HCT116 (cell line): Measurements from ENCODE around the gene GPR3. TPM values are rescaled to one million over a fixed set of nuclear protein-coding genes. Genes with fewer than 3 reads are reported as not detected.

Experiments
- ATAC-seq: fragments of 200-7000 bp; cut with Tn5 transposase; 2 replicates; pipeline ENCODE4 v1.9.1; 2020; ENCODE audit warnings: mild to moderate bottlenecking, moderate library complexity
- BruUV-seq: library from RNA; stranded (reverse); fragments of 400-500 nt; replicated peaks from 2 replicates; lab custom pipeline; 2021; lab: Mats Ljungman, UMichigan
- CTCF ChIA-PET: fragments of 300-600 bp; sonication (Branson Sonifier 250); formaldehyde crosslinking; loops from one replicate; lab custom pipeline; 2021; ENCODE audit warnings: antibody characterized with exemption; lab: Charles Lee
- POLR2A ChIA-PET: fragments of 300-600, 350-600 bp; sonication (Branson Sonifier 250); formaldehyde crosslinking; loops from one replicate; lab custom pipeline; 2021; ENCODE audit warnings: antibody characterized with exemption; lab: Charles Lee
- RAD21 ChIA-PET, 2 experiments: fragments of 300-600 bp; sonication (Branson Sonifier 250); formaldehyde crosslinking; loops; one replicate each; lab custom pipeline; 2023; ENCODE audit warnings: low total read pairs in 2 of 2; ENCODE audit not compliant: uncharacterized antibody in 2 of 2, unreplicated experiment in 2 of 2, low non-redundant PET in 1 of 2; lab: Charles Lee
- DNase-seq: peaks from one replicate; pipeline ENCODE4 v3.0.0-alpha.2; 2010; ENCODE audit warnings: low read depth, low spot score
- H2AFZ ChIP-seq: fragments of 200-600 bp; shearing (Covaris generic), sonication (generic); 2 replicates; pipeline ENCODE4 v1.6.1; 2017; ENCODE audit warnings: low read depth, mixed run types, mixed read lengths, antibody characterized with exemption, low read length; ENCODE audit not compliant: poor library complexity, severe bottlenecking
- H3K27ac ChIP-seq: 2 replicates; pipeline ENCODE4 v1.5.1; 2012; ENCODE audit warnings: low read depth, low read length
- H3K27me3 ChIP-seq: fragments of 200-600 bp; sonication (generic); 2 replicates; pipeline ENCODE4 v1.6.1; 2016; ENCODE audit warnings: mixed run types, low read length, mixed read lengths; ENCODE audit not compliant: insufficient read depth
- H3K36me3 ChIP-seq, 2 experiments: fragments of 200-500 bp in 1 of 2; fragments of 200-600 bp in 1 of 2; sonication (Bioruptor generic) in 1 of 2; sonication (generic) in 1 of 2; 2 replicates each; pipeline versions ENCODE4 v1.5.1 to v1.6.1; 2014 to 2016; ENCODE audit warnings: low read length in 2 of 2, inconsistent platforms in 1 of 2, mixed read lengths in 1 of 2, mixed run types in 1 of 2; ENCODE audit not compliant: insufficient read depth in 2 of 2, control insufficient read depth in 1 of 2
- H3K4me1 ChIP-seq, 2 experiments: fragments of 200-600 bp in 1 of 2; sonication (generic) in 1 of 2; 2 replicates each; pipeline versions ENCODE4 v1.5.1 to v1.6.1; 2012 to 2017; ENCODE audit warnings: low read length in 2 of 2, inconsistent platforms in 1 of 2, mild to moderate bottlenecking in 1 of 2, mixed read lengths in 1 of 2, mixed run types in 1 of 2, moderate library complexity in 1 of 2; ENCODE audit not compliant: insufficient read depth in 2 of 2, control insufficient read depth in 1 of 2
- H3K4me2 ChIP-seq: fragments of 200-600 bp; sonication (generic); 2 replicates; pipeline ENCODE4 v1.6.1; 2017; ENCODE audit warnings: mixed run types, low read length, mixed read lengths
- H3K4me3 ChIP-seq, 2 experiments: fragments of 200-600 bp in 1 of 2; sonication (generic) in 1 of 2; replicated peaks in 1 of 2; 2 replicates each; pipeline ENCODE4 v1.5.1; 2011 to 2016; ENCODE audit warnings: low read length in 2 of 2, control low read depth in 1 of 2, low read depth in 1 of 2, mild to moderate bottlenecking in 1 of 2, mixed read lengths in 1 of 2, mixed run types in 1 of 2
- H3K79me2 ChIP-seq: fragments of 200-600 bp; sonication (generic); 2 replicates; pipeline ENCODE4 v1.6.1; 2017; ENCODE audit warnings: mild to moderate bottlenecking, mixed run types, low read length, moderate library complexity, mixed read lengths; ENCODE audit not compliant: insufficient read depth
- H3K9ac ChIP-seq: fragments of 200-600 bp; sonication (generic); 2 replicates; pipeline ENCODE4 v1.6.1; 2016; ENCODE audit warnings: low read length, mixed read lengths
- H3K9me2 ChIP-seq: fragments of 200-600 bp; sonication (generic), shearing (Covaris generic); 2 replicates; pipeline ENCODE4 v1.6.1; 2017; ENCODE audit warnings: mixed run types, mild to moderate bottlenecking, moderate library complexity; ENCODE audit not compliant: insufficient read depth
- H3K9me3 ChIP-seq, 2 experiments: fragments of 200-500 bp in 1 of 2; fragments of 200-600 bp in 1 of 2; sonication (Bioruptor generic) in 1 of 2; sonication (generic) in 1 of 2; 2 replicates each; pipeline ENCODE4 v1.6.1; 2014 to 2017; ENCODE audit warnings: low read length in 2 of 2, mixed read lengths in 2 of 2, inconsistent platforms in 1 of 2, low read depth in 1 of 2, mild to moderate bottlenecking in 1 of 2, mixed run types in 1 of 2, moderate library complexity in 1 of 2; ENCODE audit not compliant: control insufficient read depth in 1 of 2, insufficient read depth in 1 of 2
- H4K20me1 ChIP-seq: fragments of 200-600 bp; sonication (generic), shearing (Covaris generic); 2 replicates; pipeline ENCODE4 v1.6.1; 2017; ENCODE audit warnings: mixed run types, mild to moderate bottlenecking, moderate library complexity; ENCODE audit not compliant: insufficient read depth
- EZH2 ChIP-seq: fragments of 200-600 bp; sonication (generic); IDR thresholded peaks from 2 replicates; pipeline ENCODE4 v1.6.1; 2017; ENCODE audit warnings: antibody characterized with exemption, mixed run types
- EZH2phosphoT487 ChIP-seq: fragments of 200-600 bp; IDR thresholded peaks from 2 replicates; pipeline ENCODE4 v1.6.1; 2018; ENCODE audit warnings: antibody characterized with exemption, borderline replicate concordance
- FOSL1 ChIP-seq: IDR thresholded peaks from 2 replicates; pipeline ENCODE4 v1.6.1; 2012; ENCODE audit warnings: low read depth
- POLR2A ChIP-seq: IDR thresholded peaks from 2 replicates; pipeline ENCODE4 v1.7.0; 2011; ENCODE audit warnings: borderline replicate concordance; ENCODE audit not compliant: insufficient read depth, insufficient read length; ENCODE audit errors: extremely low read depth
- POLR2AphosphoS5 ChIP-seq: IDR thresholded peaks from 2 replicates; pipeline ENCODE4 v1.6.1; 2011; ENCODE audit warnings: mild to moderate bottlenecking, low read depth, low read length, moderate library complexity
- RAD21 ChIP-seq: IDR thresholded peaks from 2 replicates; pipeline ENCODE4 v1.6.1; 2012; ENCODE audit warnings: low read depth, mild to moderate bottlenecking
- SIN3A ChIP-seq: IDR thresholded peaks from 2 replicates; pipeline ENCODE4 v1.6.1; 2012; ENCODE audit warnings: low read depth
- intact Hi-C: fragments of 100-400 bp; cut with micrococcal nuclease; formaldehyde crosslinking; loops from 2 replicates; pipeline ENCODE4 v1.10.0; 2022
- total RNA-seq: library from RNA; stranded (reverse); gene quantifications from one replicate; pipeline ENCODE4 v1.2.1, GENCODE V29; 2021; ENCODE audit not compliant: unreplicated experiment
- TF ChIP-seq, protein P1 (sequence below): IDR thresholded peaks from 2 replicates; pipeline ENCODE4 v1.6.1; 2012
- TF ChIP-seq, protein P2 (sequence below): IDR thresholded peaks from 2 replicates; pipeline ENCODE4 v1.6.1; 2011; ENCODE audit warnings: mild to moderate bottlenecking, low read length, moderate library complexity; ENCODE audit not compliant: insufficient replicate concordance; ENCODE audit errors: extremely low read depth

Gene GPR3
- total RNA-seq, 1 experiment from 2014 or later: 2.8 TPM

DNA sequence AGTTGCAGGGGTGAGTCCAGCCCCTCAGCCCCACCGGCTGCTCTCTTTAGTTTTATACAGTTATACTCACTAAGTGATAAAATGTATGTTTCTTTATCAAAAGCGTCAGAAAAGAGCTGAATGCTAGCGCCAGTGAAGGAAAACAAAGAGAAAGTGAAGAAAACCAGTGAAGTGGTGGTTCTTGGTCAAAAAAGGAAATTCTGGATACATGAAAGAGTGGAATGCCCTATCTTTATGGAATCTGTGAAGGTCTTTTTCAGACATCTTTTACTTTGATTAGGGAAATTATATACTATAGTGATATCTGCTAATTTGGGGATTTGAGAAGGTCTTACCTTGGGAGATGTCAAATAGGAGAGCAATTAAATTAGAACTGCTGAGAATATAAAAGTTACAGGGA, 41.3 kb downstream of the GPR3 start:
- Histone ChIP-seq H3K27ac (no peak overlapping the region), H3K4me2 (no peak overlapping the region), H3K27me3 (no peaks in the 10 kb centered on the region), H3K36me3 (no peaks in the 10 kb centered on the region), H3K9me3 (no peaks in the 10 kb centered on the region), H2AFZ (no peak overlapping the region), H3K4me3 (no peak overlapping the region), H3K79me2 (peaks cover 89% of the 10 kb centered on the region), H3K9ac (no peak overlapping the region), H3K9me2 (no peaks in the 10 kb centered on the region), H3K4me1 (peaks cover 8 to 29% of the 10 kb centered on the region in 2 experiments), H4K20me1 (peaks cover 16% of the 10 kb centered on the region; the same call in 1 of the 2 replicates)
- ChIA-PET POLR2A (no interaction called here), RAD21 (no interaction called here), CTCF (no interaction called here)
- TF ChIP-seq POLR2AphosphoS5 (no peak), EZH2 (no peak), POLR2A (no peak), FOSL1 (no peak), SIN3A (no peak), RAD21 (no peak), EZH2phosphoT487 (no peak)
- TF ChIP-seq, protein P1, sequence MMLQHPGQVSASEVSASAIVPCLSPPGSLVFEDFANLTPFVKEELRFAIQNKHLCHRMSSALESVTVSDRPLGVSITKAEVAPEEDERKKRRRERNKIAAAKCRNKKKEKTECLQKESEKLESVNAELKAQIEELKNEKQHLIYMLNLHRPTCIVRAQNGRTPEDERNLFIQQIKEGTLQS: no peak
- TF ChIP-seq, protein P2, sequence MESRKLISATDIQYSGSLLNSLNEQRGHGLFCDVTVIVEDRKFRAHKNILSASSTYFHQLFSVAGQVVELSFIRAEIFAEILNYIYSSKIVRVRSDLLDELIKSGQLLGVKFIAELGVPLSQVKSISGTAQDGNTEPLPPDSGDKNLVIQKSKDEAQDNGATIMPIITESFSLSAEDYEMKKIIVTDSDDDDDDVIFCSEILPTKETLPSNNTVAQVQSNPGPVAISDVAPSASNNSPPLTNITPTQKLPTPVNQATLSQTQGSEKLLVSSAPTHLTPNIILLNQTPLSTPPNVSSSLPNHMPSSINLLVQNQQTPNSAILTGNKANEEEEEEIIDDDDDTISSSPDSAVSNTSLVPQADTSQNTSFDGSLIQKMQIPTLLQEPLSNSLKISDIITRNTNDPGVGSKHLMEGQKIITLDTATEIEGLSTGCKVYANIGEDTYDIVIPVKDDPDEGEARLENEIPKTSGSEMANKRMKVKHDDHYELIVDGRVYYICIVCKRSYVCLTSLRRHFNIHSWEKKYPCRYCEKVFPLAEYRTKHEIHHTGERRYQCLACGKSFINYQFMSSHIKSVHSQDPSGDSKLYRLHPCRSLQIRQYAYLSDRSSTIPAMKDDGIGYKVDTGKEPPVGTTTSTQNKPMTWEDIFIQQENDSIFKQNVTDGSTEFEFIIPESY: no peak
- BruUV-seq: no TSS peak
- DNase-seq (no peak), ATAC-seq (no peak)
- intact Hi-C loops: no loop called here
